Central memory CD8-positive, alpha-beta T cell (primary cell): ENCODE data around the gene UBE4A.
"Not testable (repeated sequence)": the region's sequence is repeated elsewhere in the genome, so short reads cannot be mapped to it uniquely, and the experiment has no call there.

Experiments
- ATAC-seq: fragments of 150-1000 bp; cut with Tn5 transposase; replicated peaks from 2 replicates; pipeline ENCODE4 v1.10.0; 2022; ENCODE audit warnings: mild to moderate bottlenecking, moderate FRiP score, moderate number of reproducible peaks; ENCODE audit not compliant: poor library complexity, severe bottlenecking; ENCODE audit errors: extremely low read depth
- DNase-seq, 2 donors: peaks; one replicate each; pipeline ENCODE4 v3.0.0; 2021; ENCODE audit warnings: low spot score in 2 of 2
- H3K27ac Mint-ChIP-seq: one replicate; pipeline ENCODE4 v1.8.0; 2022; ENCODE audit warnings: low read depth, mild to moderate bottlenecking, moderate library complexity, mixed read lengths
- H3K27me3 Mint-ChIP-seq: one replicate; pipeline ENCODE4 v1.8.0; 2022; ENCODE audit warnings: mixed read lengths
- H3K36me3 Mint-ChIP-seq: one replicate; pipeline ENCODE4 v1.8.0; 2022; ENCODE audit warnings: mild to moderate bottlenecking, moderate library complexity, mixed read lengths; ENCODE audit not compliant: insufficient read depth
- H3K4me1 Mint-ChIP-seq: one replicate; pipeline ENCODE4 v1.8.0; 2022; ENCODE audit warnings: mixed read lengths
- H3K4me3 Mint-ChIP-seq: one replicate; pipeline ENCODE4 v1.8.0; 2022; ENCODE audit warnings: mild to moderate bottlenecking, moderate library complexity, mixed read lengths
- H3K9me3 Mint-ChIP-seq: one replicate; pipeline ENCODE4 v1.8.0; 2022; ENCODE audit warnings: mixed read lengths

Gene UBE4A

DNA sequence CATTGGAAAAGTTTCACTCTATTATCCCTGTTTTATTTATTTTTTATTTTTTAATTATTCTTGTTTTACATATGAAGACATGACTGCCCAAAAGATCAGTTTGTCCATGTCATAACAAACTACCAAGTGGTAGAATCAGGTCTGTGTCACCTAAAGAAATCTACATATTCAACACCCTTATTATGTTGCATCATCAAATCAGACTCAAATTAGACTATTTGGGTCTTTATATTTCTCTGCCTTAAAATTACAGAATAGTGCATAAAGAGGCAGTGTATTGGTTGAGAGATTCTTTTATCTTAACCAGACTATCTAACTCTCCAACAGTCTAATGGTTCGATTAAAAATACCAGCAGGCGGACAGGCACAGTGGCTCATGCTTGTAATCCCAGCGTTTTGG, 23.6 kb downstream of the UBE4A start:
- Mint-ChIP-seq H3K27me3 (no peaks in the 10 kb centered on the region), H3K4me3 (no peak overlapping the region), H3K9me3 (no peaks in the 10 kb centered on the region), H3K27ac (no peak overlapping the region), H3K36me3 (peaks cover 77% of the 10 kb centered on the region), H3K4me1 (no peaks in the 10 kb centered on the region)
- DNase-seq (no peak), ATAC-seq (no peak)

GRCh38 chr11:118383657-118384056, 24.3 kb downstream of the UBE4A start:
- ATAC-seq (no peak), DNase-seq (no peak)
- no peaks in the 10 kb centered on the region for H3K9me3 Mint-ChIP-seq
- peaks cover 73% of the 10 kb centered on the region for H3K36me3 Mint-ChIP-seq
- H3K4me1 Mint-ChIP-seq, result no peaks in the 10 kb centered on the region
- H3K4me3 Mint-ChIP-seq, result no peak overlapping the region
- H3K27ac Mint-ChIP-seq, result no peak overlapping the region
- no peaks in the 10 kb centered on the region for H3K27me3 Mint-ChIP-seq

DNA sequence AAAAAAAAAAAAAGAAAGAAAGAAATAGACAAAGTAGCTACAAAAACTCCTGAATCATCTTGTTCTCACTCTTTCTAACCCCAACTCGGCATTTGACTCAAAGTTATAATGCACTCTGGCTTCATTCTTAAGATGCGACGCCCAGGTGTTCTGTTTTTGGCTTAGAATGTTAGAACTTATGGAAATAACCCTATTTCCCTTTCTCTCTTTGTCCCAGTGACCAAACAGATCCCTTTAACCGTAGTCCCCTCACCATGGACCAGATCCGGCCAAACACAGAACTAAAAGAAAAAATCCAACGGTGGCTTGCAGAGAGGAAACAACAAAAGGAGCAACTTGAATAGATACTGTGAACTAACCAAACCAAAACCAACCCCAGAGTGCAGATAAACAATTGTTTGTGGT, 36.7 kb downstream of the UBE4A start:
- ATAC-seq (no peak), DNase-seq (no peak)
- peaks cover 31% of the 10 kb centered on the region for H3K4me1 Mint-ChIP-seq
- peak overlapping the region; percentile 100 for H3K27ac Mint-ChIP-seq
- peak overlapping the region; percentile 69 for H3K4me3 Mint-ChIP-seq
- no peaks in the 10 kb centered on the region for H3K9me3 Mint-ChIP-seq
- no peaks in the 10 kb centered on the region for H3K27me3 Mint-ChIP-seq
- peaks cover 57% of the 10 kb centered on the region for H3K36me3 Mint-ChIP-seq

GRCh38 chr11:118397448-118397847, 38.0 kb downstream of the UBE4A start:
- no peaks in the 10 kb centered on the region for H3K27me3 Mint-ChIP-seq
- no peak for DNase-seq
- ATAC-seq, result no peak
- peaks cover 53% of the 10 kb centered on the region for H3K36me3 Mint-ChIP-seq
- peak overlapping the region; percentile 100 for H3K27ac Mint-ChIP-seq
- no peak overlapping the region for H3K4me3 Mint-ChIP-seq
- peaks cover 44% of the 10 kb centered on the region for H3K4me1 Mint-ChIP-seq
- H3K9me3 Mint-ChIP-seq, result no peaks in the 10 kb centered on the region

GRCh38 chr11:118398791-118399559, 39.6 kb downstream of the UBE4A start:
- peak overlapping the region; percentile 100 for H3K27ac Mint-ChIP-seq
- H3K4me1 Mint-ChIP-seq, result peaks cover 52% of the 10 kb centered on the region
- DNase-seq (peak in 1 of 2 donors; percentile 62), ATAC-seq (peak; percentile 94)
- H3K4me3 Mint-ChIP-seq, result peak overlapping the region; percentile 99
- H3K9me3 Mint-ChIP-seq, result no peaks in the 10 kb centered on the region
- H3K27me3 Mint-ChIP-seq, result no peaks in the 10 kb centered on the region
- H3K36me3 Mint-ChIP-seq, result peaks cover 39% of the 10 kb centered on the region

DNA sequence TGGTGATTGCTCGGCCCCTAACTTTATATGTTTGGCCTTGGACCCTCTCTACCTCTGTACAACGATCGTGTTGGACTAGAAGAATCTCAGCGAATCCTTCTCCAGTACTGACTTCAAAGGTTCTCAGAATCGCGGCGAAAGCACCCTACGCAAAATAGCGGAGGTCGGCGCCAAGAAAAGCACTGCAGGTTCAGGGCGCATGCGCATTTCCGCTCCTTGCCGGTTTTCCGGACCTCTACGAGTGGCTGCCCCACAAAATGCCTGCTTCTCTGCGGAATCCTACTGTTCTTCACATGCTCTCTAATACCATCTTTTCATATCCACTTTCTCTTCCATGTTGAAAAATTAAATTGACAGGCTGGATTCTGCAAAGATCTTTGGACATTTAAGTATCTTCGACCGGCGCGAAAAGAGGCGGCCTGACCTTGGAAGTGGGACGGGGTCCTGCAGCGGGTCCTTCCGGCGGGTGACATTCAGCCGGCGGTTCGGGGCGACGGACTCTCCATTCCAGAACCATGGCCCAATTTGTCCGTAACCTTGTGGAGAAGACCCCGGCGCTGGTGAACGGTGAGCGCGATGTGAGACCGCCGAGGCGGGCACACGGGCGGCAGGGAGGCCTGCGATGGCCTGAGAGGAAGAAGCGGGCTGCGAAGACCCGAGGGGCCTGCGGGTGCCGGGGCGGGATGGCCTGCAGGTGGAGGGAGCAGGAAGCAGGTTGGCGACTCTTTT, 41.9 kb downstream of the UBE4A start, which contains the start of gene ATP5MG:
Gene ATP5MG (plus strand): TSS at position 456 of the 729 bp plus-strand sequence. CDS start 60 bp downstream, at position 516.
- H3K4me3 Mint-ChIP-seq, result peak within 1 kb of the TSS; percentile 99
- H3K9me3 Mint-ChIP-seq, result no peaks in the 10 kb centered on the region
- DNase-seq, result peak; percentile 88 to 89
- no peaks in the 10 kb centered on the region for H3K27me3 Mint-ChIP-seq
- peaks cover 66% of the 10 kb centered on the region for H3K4me1 Mint-ChIP-seq
- H3K36me3 Mint-ChIP-seq, result peaks cover 35% of the 10 kb centered on the region
- peak within 1 kb of the TSS; percentile 100 for H3K27ac Mint-ChIP-seq
- ATAC-seq, result peak; percentile 38

GRCh38 chr11:118401880-118402590, 42.6 kb downstream of the UBE4A start:
- Mint-ChIP-seq H3K4me3 (peak overlapping the region; percentile 99), H3K36me3 (peaks cover 35% of the 10 kb centered on the region), H3K9me3 (no peaks in the 10 kb centered on the region), H3K27ac (peak overlapping the region; percentile 100), H3K4me1 (peaks cover 64% of the 10 kb centered on the region), H3K27me3 (no peaks in the 10 kb centered on the region)
- ATAC-seq, result no peak
- DNase-seq, result no peak

- H3K27me3 Mint-ChIP-seq, ATAC-seq, DNase-seq, H3K9me3 Mint-ChIP-seq: not testable (repeated sequence)
- Mint-ChIP-seq H3K27ac (peak overlapping the region; percentile 100), H3K36me3 (peaks cover 36% of the 10 kb centered on the region), H3K4me1 (peaks cover 64% of the 10 kb centered on the region), H3K4me3 (peak overlapping the region; percentile 99)
These were observed 43.2 kb downstream of the UBE4A start for GRCh38 chr11:118402594-118402993.

DNA sequence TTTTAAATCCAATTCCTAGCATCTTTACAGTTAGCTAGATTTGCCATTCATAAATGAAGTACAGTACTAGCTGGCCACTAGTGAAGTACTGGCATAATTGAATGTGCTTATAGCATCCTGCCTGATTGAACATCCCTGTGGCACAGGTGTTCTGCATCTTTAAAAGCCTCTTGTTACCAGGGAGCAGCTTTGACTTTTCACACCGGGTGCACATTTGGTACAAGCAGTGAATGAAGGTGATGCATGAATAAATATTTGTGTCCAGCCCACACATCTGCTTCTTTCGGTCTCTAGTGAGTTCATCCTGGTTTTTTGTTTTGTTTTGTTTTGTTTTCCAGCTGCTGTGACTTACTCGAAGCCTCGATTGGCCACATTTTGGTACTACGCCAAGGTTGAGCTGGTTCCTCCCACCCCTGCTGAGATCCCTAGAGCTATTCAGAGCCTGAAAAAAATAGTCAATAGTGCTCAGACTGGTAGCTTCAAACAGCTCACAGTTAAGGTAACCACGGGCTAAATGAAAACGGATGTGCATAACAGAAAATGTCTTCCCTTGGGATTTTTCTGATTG, 47.3 kb downstream of the UBE4A start:
- Mint-ChIP-seq H3K9me3 (no peaks in the 10 kb centered on the region), H3K4me3 (no peak overlapping the region), H3K4me1 (peaks cover 43% of the 10 kb centered on the region), H3K27ac (peak overlapping the region; percentile 54), H3K36me3 (peaks cover 48% of the 10 kb centered on the region), H3K27me3 (no peaks in the 10 kb centered on the region)
- DNase-seq, result no peak
- no peak for ATAC-seq

- DNase-seq (no peak), ATAC-seq (no peak)
- no peak overlapping the region for H3K27ac Mint-ChIP-seq
- H3K4me3 Mint-ChIP-seq, result no peak overlapping the region
- H3K27me3 Mint-ChIP-seq, result no peaks in the 10 kb centered on the region
- no peaks in the 10 kb centered on the region for H3K9me3 Mint-ChIP-seq
- peaks cover 48% of the 10 kb centered on the region for H3K36me3 Mint-ChIP-seq
- peaks cover 16% of the 10 kb centered on the region for H3K4me1 Mint-ChIP-seq
These were observed 50.8 kb downstream of the UBE4A start for GRCh38 chr11:118410055-118410745.

DNA sequence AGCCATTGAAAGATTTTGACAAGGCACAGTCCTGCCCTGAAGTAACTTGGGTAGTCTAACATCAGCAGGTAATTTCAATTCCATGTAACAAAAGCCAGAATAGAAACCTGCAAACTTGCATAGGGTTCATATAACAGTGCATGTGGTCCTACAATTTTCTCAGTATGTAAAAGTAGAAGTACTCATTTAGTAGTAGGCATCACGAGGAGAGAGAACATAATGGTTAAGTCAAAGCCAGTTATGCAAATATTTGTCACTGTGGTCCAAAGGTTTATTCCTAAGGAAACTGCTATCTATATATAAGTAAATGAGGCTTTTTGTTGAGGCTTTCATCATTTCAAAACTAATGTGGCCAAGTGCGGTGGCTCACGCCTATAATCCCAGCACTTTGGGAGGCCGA, 52.1 kb downstream of the UBE4A start:
- H3K27ac Mint-ChIP-seq, result no peak overlapping the region
- peaks cover 39% of the 10 kb centered on the region for H3K36me3 Mint-ChIP-seq
- ATAC-seq (no peak), DNase-seq (no peak)
- no peaks in the 10 kb centered on the region for H3K27me3 Mint-ChIP-seq
- H3K9me3 Mint-ChIP-seq, result no peaks in the 10 kb centered on the region
- H3K4me3 Mint-ChIP-seq, result no peak overlapping the region
- H3K4me1 Mint-ChIP-seq, result peaks cover 7% of the 10 kb centered on the region

DNA sequence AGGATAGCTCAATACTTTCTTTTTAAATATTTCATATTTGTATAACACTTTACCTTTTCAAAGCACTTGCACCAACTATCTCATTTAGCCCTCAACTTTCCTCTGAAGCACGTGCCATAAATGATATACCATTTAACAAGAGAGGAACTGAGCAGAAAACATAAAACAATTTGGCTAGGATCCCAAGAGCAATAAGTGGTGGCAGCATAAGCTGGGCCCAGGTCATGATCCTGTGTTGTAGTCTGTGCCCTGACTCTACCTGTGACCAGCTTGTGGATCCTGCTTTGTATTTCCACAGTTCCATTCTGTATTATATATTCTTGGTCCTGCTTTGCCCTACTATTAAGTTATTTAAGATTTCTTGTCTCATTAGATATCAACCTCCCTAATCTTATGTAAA, 53.5 kb downstream of the UBE4A start:
- Mint-ChIP-seq H3K4me3 (no peak overlapping the region), H3K27ac (no peak overlapping the region), H3K4me1 (peaks cover 4% of the 10 kb centered on the region), H3K9me3 (no peaks in the 10 kb centered on the region), H3K36me3 (peaks cover 31% of the 10 kb centered on the region), H3K27me3 (no peaks in the 10 kb centered on the region)
- DNase-seq (no peak), ATAC-seq (no peak)
